Mesenchymal stem cell (in vitro differentiated cells and primary cell): ENCODE results near the gene PAPPA.

Source experiments
- DNase-seq: peaks from one replicate; pipeline ENCODE4 v3.0.0-alpha.2; 2013
- H2AFZ ChIP-seq: one replicate; pipeline ENCODE4 v1.6.1; 2013; ENCODE audit warnings: low read depth, mild to moderate bottlenecking, control low read depth, inconsistent platforms, low read length, moderate library complexity
- H2AK5ac ChIP-seq: 2 replicates; pipeline ENCODE4 v1.6.1; 2013; ENCODE audit warnings: low read length, moderate library complexity, mild to moderate bottlenecking, inconsistent platforms; ENCODE audit not compliant: severe bottlenecking
- H2BK120ac ChIP-seq: one replicate; pipeline ENCODE4 v1.6.1; 2013; ENCODE audit warnings: low read depth, mild to moderate bottlenecking, inconsistent platforms, low read length, moderate library complexity
- H2BK12ac ChIP-seq, 2 experiments: one replicate each; pipeline ENCODE4 v1.6.1; 2013; ENCODE audit warnings: inconsistent platforms in 2 of 2, low read length in 2 of 2, mild to moderate bottlenecking in 2 of 2, moderate library complexity in 2 of 2, control low read depth in 1 of 2
- H2BK15ac ChIP-seq: one replicate; pipeline ENCODE4 v1.6.1; 2013; ENCODE audit warnings: mild to moderate bottlenecking, low read depth, inconsistent platforms; ENCODE audit not compliant: poor library complexity, severe bottlenecking
- H2BK5ac ChIP-seq: 2 replicates; pipeline ENCODE4 v1.6.1; 2013; ENCODE audit warnings: low read depth, mild to moderate bottlenecking, low read length, control low read depth, inconsistent platforms; ENCODE audit not compliant: poor library complexity, severe bottlenecking
- H3K14ac ChIP-seq, 2 experiments: one replicate each; pipeline ENCODE4 v1.6.1; 2013; ENCODE audit warnings: inconsistent platforms in 2 of 2, low read length in 2 of 2, control low read depth in 1 of 2, mild to moderate bottlenecking in 1 of 2, moderate library complexity in 1 of 2
- H3K18ac ChIP-seq, 2 experiments: one replicate each; pipeline ENCODE4 v1.6.1; 2013; ENCODE audit warnings: inconsistent platforms in 2 of 2, low read length in 2 of 2, control low read depth in 1 of 2, low read depth in 1 of 2, mild to moderate bottlenecking in 1 of 2
- H3K23ac ChIP-seq, 2 experiments: one replicate each; pipeline ENCODE4 v1.6.1; 2013; ENCODE audit warnings: inconsistent platforms in 2 of 2, low read length in 2 of 2, mild to moderate bottlenecking in 2 of 2, moderate library complexity in 2 of 2, control low read depth in 1 of 2
- H3K27ac ChIP-seq: 2 replicates; pipeline ENCODE4 v1.5.1; 2013; ENCODE audit warnings: mild to moderate bottlenecking, moderate library complexity, low read length, control low read depth, inconsistent platforms; ENCODE audit not compliant: poor library complexity, severe bottlenecking
- H3K27me3 ChIP-seq, 2 experiments: 2 replicates each; pipeline versions ENCODE4 v1.6.1 to v1.7.0; 2013; ENCODE audit warnings: low read length in 2 of 2, mild to moderate bottlenecking in 2 of 2, moderate library complexity in 2 of 2, control low read depth in 1 of 2, inconsistent platforms in 1 of 2; ENCODE audit not compliant: control insufficient read depth in 1 of 2, insufficient read depth in 1 of 2
- H3K36me3 ChIP-seq, 2 experiments: 2 replicates each; pipeline versions ENCODE4 v1.6.1 to v1.7.0; 2013; ENCODE audit warnings: low read length in 2 of 2, control low read depth in 1 of 2, inconsistent platforms in 1 of 2, low read depth in 1 of 2, mild to moderate bottlenecking in 1 of 2; ENCODE audit not compliant: insufficient read depth in 2 of 2, control insufficient read depth in 1 of 2
- H3K4ac ChIP-seq, 2 experiments: one replicate each; pipeline ENCODE4 v1.6.1; 2013; ENCODE audit warnings: inconsistent platforms in 2 of 2, low read length in 2 of 2, mild to moderate bottlenecking in 2 of 2, moderate library complexity in 2 of 2, control low read depth in 1 of 2, low read depth in 1 of 2
- H3K4me1 ChIP-seq: 2 replicates; pipeline ENCODE4 v1.6.1; 2013; ENCODE audit warnings: low read depth, low read length, control low read depth; ENCODE audit not compliant: control insufficient read depth, insufficient read depth
- H3K4me2 ChIP-seq: 2 replicates; pipeline ENCODE4 v1.6.1; 2013; ENCODE audit warnings: low read length, mild to moderate bottlenecking, inconsistent platforms; ENCODE audit not compliant: poor library complexity, severe bottlenecking
- H3K4me3 ChIP-seq, 2 experiments: 2 replicates each; pipeline versions ENCODE4 v1.5.1 to v1.7.0; 2013; ENCODE audit warnings: low read length in 2 of 2, mild to moderate bottlenecking in 2 of 2, control low read depth in 1 of 2, low read depth in 1 of 2; ENCODE audit not compliant: insufficient read depth in 1 of 2
- H3K79me1 ChIP-seq: replicated peaks from 2 replicates; pipeline ENCODE4 v1.6.1; 2013; ENCODE audit warnings: mild to moderate bottlenecking, control low read depth, low read length, inconsistent platforms; ENCODE audit not compliant: poor library complexity, severe bottlenecking
- H3K9ac ChIP-seq: 2 replicates; pipeline ENCODE4 v1.7.0; 2013; ENCODE audit warnings: mild to moderate bottlenecking, low read length, moderate library complexity
- H3K9me3 ChIP-seq: 2 replicates; pipeline ENCODE4 v1.7.0; 2013; ENCODE audit warnings: mild to moderate bottlenecking, low read length; ENCODE audit not compliant: control insufficient read depth
- H4K8ac ChIP-seq: one replicate; pipeline ENCODE4 v1.6.1; 2013; ENCODE audit warnings: inconsistent platforms, mild to moderate bottlenecking, low read length, moderate library complexity
- H4K91ac ChIP-seq: one replicate; pipeline ENCODE4 v1.6.1; 2013; ENCODE audit warnings: mild to moderate bottlenecking, low read length, inconsistent platforms
- WGBS: methylation state at CpG from one replicate; pipeline ENCODE4 v1.1.7; 2013; ENCODE audit warnings: mixed read lengths; 5-methylcytosine and 5-hydroxymethylcytosine counted together

Gene PAPPA

DNA sequence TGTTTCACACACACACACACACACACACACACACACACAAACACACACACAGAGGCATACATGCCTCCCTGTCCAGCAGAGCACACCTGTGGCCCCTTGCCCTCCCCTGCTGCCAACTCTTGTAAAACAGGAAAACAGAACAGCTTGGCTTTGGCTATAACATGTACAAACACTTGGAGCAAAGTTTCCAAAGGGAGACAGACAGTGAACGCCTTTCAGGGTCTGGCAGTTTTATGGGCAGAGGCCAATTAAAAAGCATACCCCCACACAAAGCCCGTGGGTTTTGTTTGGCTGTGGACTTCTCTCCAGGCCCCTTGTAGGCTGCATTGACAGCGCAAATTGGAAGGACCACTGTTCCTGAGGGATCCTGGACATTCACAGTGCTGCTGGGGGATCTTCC lies 265.6 kb downstream of the PAPPA start:
- no peak overlapping the region for H2AFZ ChIP-seq

DNA sequence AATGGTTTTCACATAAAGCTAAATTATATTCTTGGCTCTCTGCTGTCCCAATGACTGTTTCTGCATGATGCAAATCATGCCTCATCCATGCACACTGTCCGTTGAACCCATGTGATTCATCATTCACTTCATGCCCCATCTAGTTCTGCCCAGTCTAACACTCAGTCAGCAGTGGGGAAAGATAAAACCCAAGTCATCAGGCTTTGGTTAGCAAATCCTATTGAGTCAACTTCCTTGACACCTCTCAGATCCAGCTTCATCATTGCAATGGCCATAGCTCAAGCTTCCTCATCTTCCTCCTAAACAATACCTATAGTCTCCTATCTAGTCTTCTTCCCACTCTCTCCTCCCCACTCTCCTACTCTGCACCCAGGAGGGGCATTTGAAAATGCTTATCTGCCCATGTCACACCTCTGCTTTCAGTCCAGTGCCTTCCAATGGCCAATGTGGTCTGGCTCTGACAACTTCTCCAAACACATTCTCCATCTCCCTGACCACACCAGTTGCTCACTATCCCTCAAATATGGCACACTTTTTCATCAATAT lies 267.5 kb downstream of the PAPPA start:
- H3K79me1 ChIP-seq: no peaks in the 10 kb centered on the region
- H3K9me3 ChIP-seq: no peaks in the 10 kb centered on the region
- H3K4ac ChIP-seq: no peak overlapping the region
- peaks cover 5 to 11% of the 10 kb centered on the region in 2 experiments for H3K36me3 ChIP-seq
- no peak overlapping the region for H2BK15ac ChIP-seq
- no peak overlapping the region for H3K4me3 ChIP-seq
- H3K27me3 ChIP-seq: no peaks in the 10 kb centered on the region
- no peak overlapping the region for H3K23ac ChIP-seq
- no peaks in the 10 kb centered on the region for H3K4me1 ChIP-seq
- no peak overlapping the region for H2AK5ac ChIP-seq
- H2AFZ ChIP-seq: no peak overlapping the region
- H3K27ac ChIP-seq: no peak overlapping the region
- H3K14ac ChIP-seq: no peak overlapping the region
- no peak overlapping the region for H3K9ac ChIP-seq
- no peak for DNase-seq
- H2BK12ac ChIP-seq: no peak overlapping the region
- no peak overlapping the region for H2BK120ac ChIP-seq
- H3K18ac ChIP-seq: no peak overlapping the region
- H4K91ac ChIP-seq: no peak overlapping the region
- H3K4me2 ChIP-seq: no peak overlapping the region
- 89% methylated on average over 1 of the region's 1 CpG for WGBS
- H2BK5ac ChIP-seq: no peak overlapping the region
- H4K8ac ChIP-seq: no peak overlapping the region

More for the DNA sequence above, 265.6 kb downstream of the PAPPA start:
- DNase-seq: no peak
- no peak overlapping the region for H2BK15ac ChIP-seq
- no peaks in the 10 kb centered on the region for H3K79me1 ChIP-seq
- no peak overlapping the region for H2BK120ac ChIP-seq
- H2AK5ac ChIP-seq: no peak overlapping the region
- no peak overlapping the region for H3K4me3 ChIP-seq
- no peak overlapping the region for H3K4ac ChIP-seq
- H3K9ac ChIP-seq: no peak overlapping the region
- no peak overlapping the region for H4K91ac ChIP-seq
- H3K14ac ChIP-seq: no peak overlapping the region
- H3K27ac ChIP-seq: no peak overlapping the region
- no peaks in the 10 kb centered on the region for H3K27me3 ChIP-seq
- WGBS: 70% methylated on average over 3 of the region's 3 CpGs
- H2BK12ac ChIP-seq: no peak overlapping the region
- H4K8ac ChIP-seq: no peak overlapping the region
- no peak overlapping the region for H3K18ac ChIP-seq
- no peak overlapping the region for H2BK5ac ChIP-seq
- no peak overlapping the region for H3K4me2 ChIP-seq
- no peak overlapping the region for H3K23ac ChIP-seq
- H3K4me1 ChIP-seq: no peaks in the 10 kb centered on the region
- H3K9me3 ChIP-seq: no peaks in the 10 kb centered on the region
- H3K36me3 ChIP-seq: peaks cover 0 to 17% of the 10 kb centered on the region in 2 experiments

DNA sequence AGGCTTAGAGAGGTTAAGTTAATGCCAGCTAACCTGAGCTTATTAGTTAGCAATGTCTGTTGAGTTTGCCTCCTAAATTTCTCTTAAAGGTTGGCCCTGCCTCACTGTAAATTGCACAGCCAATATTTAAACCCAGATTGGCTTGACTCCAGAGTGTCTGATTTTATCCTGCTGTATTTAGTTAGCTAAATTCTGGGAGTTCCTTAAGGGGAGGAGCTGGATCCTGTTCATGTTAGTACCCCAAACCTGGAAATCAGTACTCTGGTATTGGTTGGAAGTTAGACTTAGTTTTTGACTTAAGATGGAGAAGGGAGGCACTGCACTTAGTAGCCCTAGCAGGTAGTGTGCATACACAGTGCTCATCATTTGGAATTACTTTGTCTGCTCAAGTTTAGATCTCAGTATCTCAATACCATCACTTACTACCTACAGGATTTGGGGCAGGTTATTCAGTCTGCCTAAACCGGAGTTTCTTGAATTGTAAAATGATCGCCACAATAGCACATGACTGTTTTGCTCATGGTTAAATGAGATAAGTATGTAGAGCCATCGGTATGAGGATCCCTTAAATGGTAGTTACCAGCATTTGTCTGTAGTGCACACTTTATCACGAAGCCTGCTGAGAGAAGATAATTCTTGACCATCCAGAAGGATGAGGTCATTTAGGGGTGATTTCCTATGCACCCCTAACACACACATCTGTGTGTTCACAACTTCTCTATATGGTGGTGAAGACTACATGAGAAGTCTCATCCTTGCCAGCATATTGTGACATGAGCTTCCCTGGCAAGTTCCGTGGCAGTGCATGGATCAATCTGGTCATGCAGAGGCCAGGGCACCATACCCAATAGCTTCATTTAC lies 268.8 kb downstream of the PAPPA start:
- H3K14ac ChIP-seq: no peak overlapping the region
- H3K9ac ChIP-seq: no peak overlapping the region
- no peak overlapping the region for H4K8ac ChIP-seq
- no peak for DNase-seq
- H3K4me1 ChIP-seq: no peaks in the 10 kb centered on the region
- H3K27me3 ChIP-seq: no peaks in the 10 kb centered on the region
- peaks cover 5 to 6% of the 10 kb centered on the region in 2 experiments for H3K36me3 ChIP-seq
- H4K91ac ChIP-seq: no peak overlapping the region
- 89% methylated on average over 5 of the region's 5 CpGs for WGBS
- no peak overlapping the region for H2AK5ac ChIP-seq
- H3K27ac ChIP-seq: no peak overlapping the region
- no peak overlapping the region for H2BK12ac ChIP-seq
- H3K9me3 ChIP-seq: no peaks in the 10 kb centered on the region
- no peak overlapping the region for H2BK5ac ChIP-seq
- no peak overlapping the region for H3K4me2 ChIP-seq
- H3K18ac ChIP-seq: no peak overlapping the region
- no peak overlapping the region for H2BK15ac ChIP-seq
- H3K79me1 ChIP-seq: no peaks in the 10 kb centered on the region
- H2BK120ac ChIP-seq: no peak overlapping the region
- no peak overlapping the region for H2AFZ ChIP-seq
- H3K4me3 ChIP-seq: no peak overlapping the region
- H3K23ac ChIP-seq: no peak overlapping the region
- no peak overlapping the region for H3K4ac ChIP-seq

DNA sequence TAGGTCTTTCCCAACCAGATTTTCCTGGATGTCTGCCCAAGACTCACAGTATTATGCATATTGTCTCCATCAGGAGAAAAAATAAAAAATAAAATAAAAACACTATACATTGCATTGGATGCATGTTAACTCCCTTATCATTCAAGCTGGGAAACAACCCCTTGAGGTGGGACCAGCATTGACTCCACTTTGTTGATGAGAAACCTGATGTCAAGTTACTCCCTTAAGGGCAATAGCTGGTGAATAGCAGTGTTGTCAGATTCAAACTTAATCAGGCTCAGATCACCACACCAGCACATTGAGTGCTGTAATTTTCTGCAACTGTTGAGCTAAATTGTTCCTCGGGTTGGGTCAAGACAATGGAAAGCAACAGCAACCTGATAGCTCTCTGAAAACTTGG lies 269.6 kb downstream of the PAPPA start:
- no peaks in the 10 kb centered on the region for H3K9me3 ChIP-seq
- H3K27ac ChIP-seq: no peak overlapping the region
- no peaks in the 10 kb centered on the region for H3K79me1 ChIP-seq
- peaks cover 5 to 9% of the 10 kb centered on the region in 2 experiments for H3K36me3 ChIP-seq
- H2BK5ac ChIP-seq: no peak overlapping the region
- no peak overlapping the region for H2BK120ac ChIP-seq
- no peak overlapping the region for H4K91ac ChIP-seq
- H3K9ac ChIP-seq: no peak overlapping the region
- no peak for DNase-seq
- no peak overlapping the region for H4K8ac ChIP-seq
- H2BK12ac ChIP-seq: no peak overlapping the region
- H3K4me1 ChIP-seq: no peaks in the 10 kb centered on the region
- no peak overlapping the region for H3K4me2 ChIP-seq
- no peak overlapping the region for H3K4me3 ChIP-seq
- no peaks in the 10 kb centered on the region for H3K27me3 ChIP-seq
- H3K23ac ChIP-seq: no peak overlapping the region
- WGBS: 94% methylated on average over 1 of the region's 1 CpG
- H2AFZ ChIP-seq: no peak overlapping the region
- no peak overlapping the region for H2AK5ac ChIP-seq
- no peak overlapping the region for H3K4ac ChIP-seq
- no peak overlapping the region for H3K18ac ChIP-seq
- H2BK15ac ChIP-seq: no peak overlapping the region
- no peak overlapping the region for H3K14ac ChIP-seq
